ENCODE results near the gene PTPN14.

PTPN14 gene

GRCh38 chr1:214335567-214335966 lies 215.8 kb downstream of the PTPN14 start:
- TF ChIP-seq REST (IDR thresholded peaks at IDR 0.05; ENCODE audit: insufficient replicate concordance, low read depth) (no peak), POLR2AphosphoS5 (IDR thresholded peaks at IDR 0.05; ENCODE audit: low read depth) (no peak), SPI1 (IDR thresholded peaks at IDR 0.05; ENCODE audit: borderline replicate concordance, low read depth) (no peak), GABPA (IDR thresholded peaks at IDR 0.05; ENCODE audit: low read depth) (no peak)
- TF ChIP-seq, protein P1, sequence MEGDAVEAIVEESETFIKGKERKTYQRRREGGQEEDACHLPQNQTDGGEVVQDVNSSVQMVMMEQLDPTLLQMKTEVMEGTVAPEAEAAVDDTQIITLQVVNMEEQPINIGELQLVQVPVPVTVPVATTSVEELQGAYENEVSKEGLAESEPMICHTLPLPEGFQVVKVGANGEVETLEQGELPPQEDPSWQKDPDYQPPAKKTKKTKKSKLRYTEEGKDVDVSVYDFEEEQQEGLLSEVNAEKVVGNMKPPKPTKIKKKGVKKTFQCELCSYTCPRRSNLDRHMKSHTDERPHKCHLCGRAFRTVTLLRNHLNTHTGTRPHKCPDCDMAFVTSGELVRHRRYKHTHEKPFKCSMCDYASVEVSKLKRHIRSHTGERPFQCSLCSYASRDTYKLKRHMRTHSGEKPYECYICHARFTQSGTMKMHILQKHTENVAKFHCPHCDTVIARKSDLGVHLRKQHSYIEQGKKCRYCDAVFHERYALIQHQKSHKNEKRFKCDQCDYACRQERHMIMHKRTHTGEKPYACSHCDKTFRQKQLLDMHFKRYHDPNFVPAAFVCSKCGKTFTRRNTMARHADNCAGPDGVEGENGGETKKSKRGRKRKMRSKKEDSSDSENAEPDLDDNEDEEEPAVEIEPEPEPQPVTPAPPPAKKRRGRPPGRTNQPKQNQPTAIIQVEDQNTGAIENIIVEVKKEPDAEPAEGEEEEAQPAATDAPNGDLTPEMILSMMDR (IDR thresholded peaks at IDR 0.05; ENCODE audit: insufficient read depth, low read length): no peak
- no peak for DNase-seq (ENCODE audit: low read depth in 1 of 2, low spot score in 1 of 2)
- no peaks in the 10 kb centered on the region for H3K27me3 ChIP-seq (ENCODE audit: insufficient read depth, poor library complexity, severe bottlenecking)

DNA sequence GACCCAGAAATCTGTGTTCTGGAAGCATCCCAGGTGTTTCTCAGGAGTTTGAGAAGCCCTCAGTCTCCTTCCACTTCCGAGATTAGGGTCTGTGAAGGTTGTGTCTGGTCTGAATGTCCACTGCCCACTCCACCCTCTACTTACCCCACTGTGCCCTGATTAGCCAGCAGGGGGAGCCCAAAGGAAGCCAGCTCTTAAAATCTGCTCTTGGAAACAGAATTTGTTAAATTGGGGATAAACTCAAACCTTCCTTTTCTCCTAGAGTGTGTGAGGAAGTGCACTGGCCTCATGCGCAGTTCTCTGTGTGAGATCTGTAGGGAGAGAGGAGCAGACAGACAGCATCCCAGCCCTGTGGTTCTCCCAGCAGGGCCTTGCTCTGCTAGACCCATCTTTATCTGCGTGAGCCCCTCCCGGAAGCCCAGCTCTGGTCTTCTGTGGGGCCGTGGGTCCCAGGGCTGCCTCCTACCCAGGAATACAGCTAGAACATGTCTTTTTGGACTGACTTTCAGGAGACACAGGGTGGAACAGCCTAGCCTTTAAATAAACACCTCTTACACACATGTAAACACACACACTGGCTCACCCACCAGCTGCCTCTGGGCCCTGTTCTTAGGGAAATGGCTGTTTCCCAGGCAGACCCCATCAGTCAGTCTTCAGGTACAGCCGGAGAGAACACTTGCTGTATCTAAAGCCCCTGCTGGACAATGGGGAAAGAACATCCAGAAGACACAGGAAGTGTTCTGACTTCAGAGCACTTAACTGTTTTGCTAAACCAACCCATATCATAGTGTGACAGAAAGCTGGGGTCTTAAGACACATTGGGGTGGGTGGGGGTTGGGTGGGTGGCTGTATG lies 218.2 kb downstream of the PTPN14 start:
- no peak overlapping the region for H3K27ac ChIP-seq (replicated peaks)
- peak; percentile 10 to 42 for DNase-seq (ENCODE audit: low read depth in 1 of 2, low spot score in 1 of 2)

More at GRCh38 chr1:214335567-214335966, 215.8 kb downstream of the PTPN14 start:
- Histone ChIP-seq H3K4me3 (replicated peaks; ENCODE audit: insufficient read depth, low read length) (no peak overlapping the region), H3K27ac (replicated peaks) (no peak overlapping the region)

More for the DNA sequence above, 218.2 kb downstream of the PTPN14 start:
- Histone ChIP-seq H3K27me3 (ENCODE audit: insufficient read depth, poor library complexity, severe bottlenecking) (no peaks in the 10 kb centered on the region), H3K4me3 (replicated peaks; ENCODE audit: insufficient read depth, low read length) (no peak overlapping the region)
- TF ChIP-seq REST (IDR thresholded peaks at IDR 0.05; ENCODE audit: insufficient replicate concordance, low read depth): no peak
- peak; percentile 10; the same call in 1 of the 2 replicates for TF ChIP-seq SPI1 (IDR thresholded peaks at IDR 0.05; ENCODE audit: borderline replicate concordance, low read depth)
- TF ChIP-seq GABPA (IDR thresholded peaks at IDR 0.05; ENCODE audit: low read depth): no peak
- no peak for TF ChIP-seq POLR2AphosphoS5 (IDR thresholded peaks at IDR 0.05; ENCODE audit: low read depth)
- TF ChIP-seq, protein P1 (IDR thresholded peaks at IDR 0.05; ENCODE audit: insufficient read depth, low read length): peak; percentile 85
